Esophagus (tissue), 2 donors: Measurements from ENCODE around the gene DGKB. TPM values are rescaled to one million over a fixed set of nuclear protein-coding genes. Genes with fewer than 3 reads are reported as not detected.

Experiments
- H3K27ac ChIP-seq, 2 donors: one replicate each; pipeline ENCODE4 v1.5.1; 2013; ENCODE audit warnings: low read depth in 2 of 2, mild to moderate bottlenecking in 2 of 2, inconsistent platforms in 1 of 2, low read length in 1 of 2, moderate library complexity in 1 of 2
- H3K27me3 ChIP-seq, 2 donors: one replicate each; pipeline ENCODE4 v1.6.1; 2013; ENCODE audit warnings: low read length in 2 of 2, control low read depth in 1 of 2, mild to moderate bottlenecking in 1 of 2; ENCODE audit not compliant: insufficient read depth in 2 of 2, control insufficient read depth in 1 of 2
- H3K36me3 ChIP-seq, 2 donors: one replicate each; pipeline ENCODE4 v1.6.1; 2013; ENCODE audit warnings: low read length in 1 of 2; ENCODE audit not compliant: control insufficient read depth in 2 of 2, insufficient read depth in 2 of 2
- H3K4me1 ChIP-seq, 2 donors: one replicate each; pipeline ENCODE4 v1.6.1; 2013; ENCODE audit warnings: low read length in 1 of 2; ENCODE audit not compliant: control insufficient read depth in 2 of 2, insufficient read depth in 2 of 2
- H3K4me3 ChIP-seq, 2 donors: one replicate each; pipeline ENCODE4 v1.5.1; 2013; ENCODE audit warnings: low read length in 2 of 2, mild to moderate bottlenecking in 2 of 2, low read depth in 1 of 2, moderate library complexity in 1 of 2
- H3K9me3 ChIP-seq, 2 donors: one replicate each; pipeline ENCODE4 v1.6.1; 2013; ENCODE audit warnings: mild to moderate bottlenecking in 2 of 2, low read depth in 1 of 2, low read length in 1 of 2, moderate library complexity in 1 of 2; ENCODE audit not compliant: control insufficient read depth in 2 of 2, insufficient read depth in 1 of 2
- WGBS, 2 donors: extraction: QIAGEN DNeasy Blood & Tissue Kit; methylation state at CpG; one replicate each; pipeline ENCODE4 v1.1.7; 2013; 5-methylcytosine and 5-hydroxymethylcytosine counted together
- polyA plus RNA-seq, 2 donors: library from polyadenylated mRNA; stranded (reverse); fragments of 200-250 nt; gene quantifications; one replicate each; pipeline ENCODE4 v1.2.3, GENCODE V29; 2013
- donor health status: healthy with polysubstance abuse.
- donor health status: Bipolar disorder and iron deficiency.

The DGKB gene
- polyA plus RNA-seq, 2 donors: 0.09 to 0.20 TPM

GRCh38 chr7:14606101-14606500, 296.4 kb downstream of the DGKB start:
- Histone ChIP-seq H3K9me3 (no peaks in the 10 kb centered on the region), H3K4me3 (no peak overlapping the region)

GRCh38 chr7:14604606-14605005, 297.9 kb downstream of the DGKB start:
- 52 to 54% methylated on average over 2 of the region's 2 CpGs for WGBS, 2 donors
- H3K36me3 ChIP-seq: no peaks in the 10 kb centered on the region

More at GRCh38 chr7:14606101-14606500, 296.4 kb downstream of the DGKB start:
- Histone ChIP-seq H3K4me1 (no peaks in the 10 kb centered on the region), H3K27ac (no peak overlapping the region), H3K27me3 (no peaks in the 10 kb centered on the region), H3K36me3 (no peaks in the 10 kb centered on the region)

GRCh38 chr7:14602851-14603250, 299.7 kb downstream of the DGKB start:
- no peak overlapping the region for H3K4me3 ChIP-seq
- H3K36me3 ChIP-seq: no peaks in the 10 kb centered on the region
- no peaks in the 10 kb centered on the region for H3K9me3 ChIP-seq
- H3K4me1 ChIP-seq: no peaks in the 10 kb centered on the region
- H3K27me3 ChIP-seq: no peaks in the 10 kb centered on the region
- 90% methylated on average over 1 of the region's 1 CpG for WGBS, 2 donors
- H3K27ac ChIP-seq: no peak overlapping the region

More at GRCh38 chr7:14604606-14605005, 297.9 kb downstream of the DGKB start:
- Histone ChIP-seq H3K4me3 (no peak overlapping the region), H3K4me1 (no peaks in the 10 kb centered on the region), H3K9me3 (no peaks in the 10 kb centered on the region), H3K27ac (no peak overlapping the region), H3K27me3 (no peaks in the 10 kb centered on the region)

- 82 to 83% methylated on average over 2 of the region's 2 CpGs for WGBS, 2 donors
- no peaks in the 10 kb centered on the region for H3K36me3 ChIP-seq
- no peaks in the 10 kb centered on the region for H3K4me1 ChIP-seq
- H3K27me3 ChIP-seq: no peaks in the 10 kb centered on the region
- H3K4me3 ChIP-seq: no peak overlapping the region
- no peaks in the 10 kb centered on the region for H3K9me3 ChIP-seq
- no peak overlapping the region for H3K27ac ChIP-seq
Measured at GRCh38 chr7:14600766-14601367, 301.7 kb downstream of the DGKB start.

- 38 to 39% methylated on average over 3 of the region's 3 CpGs for WGBS, 2 donors
- Histone ChIP-seq H3K36me3 (no peaks in the 10 kb centered on the region), H3K9me3 (no peaks in the 10 kb centered on the region), H3K27ac (no peak overlapping the region), H3K4me3 (no peak overlapping the region), H3K4me1 (no peaks in the 10 kb centered on the region), H3K27me3 (no peaks in the 10 kb centered on the region)
Measured at GRCh38 chr7:14598978-14599377, 303.6 kb downstream of the DGKB start.

- H3K9me3 ChIP-seq: no peaks in the 10 kb centered on the region
- H3K27ac ChIP-seq: no peak overlapping the region
- no peaks in the 10 kb centered on the region for H3K27me3 ChIP-seq
- no peaks in the 10 kb centered on the region for H3K4me1 ChIP-seq
- no peaks in the 10 kb centered on the region for H3K36me3 ChIP-seq
- no peak overlapping the region for H3K4me3 ChIP-seq
Measured at GRCh38 chr7:14596421-14596820, 306.1 kb downstream of the DGKB start.

- Histone ChIP-seq H3K27me3 (no peaks in the 10 kb centered on the region), H3K4me3 (no peak overlapping the region), H3K27ac (no peak overlapping the region), H3K9me3 (peaks cover 0 to 2% of the 10 kb centered on the region in 2 donors), H3K36me3 (no peaks in the 10 kb centered on the region), H3K4me1 (no peaks in the 10 kb centered on the region)
- 75 to 86% methylated on average over 3 of the region's 3 CpGs for WGBS, 2 donors
Measured at GRCh38 chr7:14590206-14590605, 312.3 kb downstream of the DGKB start.

- Histone ChIP-seq H3K4me1 (no peaks in the 10 kb centered on the region), H3K27me3 (no peaks in the 10 kb centered on the region), H3K36me3 (no peaks in the 10 kb centered on the region), H3K4me3 (no peak overlapping the region), H3K9me3 (peaks cover 0 to 2% of the 10 kb centered on the region in 2 donors), H3K27ac (no peak overlapping the region)
- 65 to 79% methylated on average over 2 of the region's 2 CpGs for WGBS, 2 donors
Measured at GRCh38 chr7:14585232-14585631, 317.3 kb downstream of the DGKB start.

GRCh38 chr7:14583518-14583917, 319.0 kb downstream of the DGKB start:
- no peaks in the 10 kb centered on the region for H3K27me3 ChIP-seq
- H3K36me3 ChIP-seq: no peaks in the 10 kb centered on the region
- H3K27ac ChIP-seq: no peak overlapping the region

GRCh38 chr7:14582010-14582409, 320.5 kb downstream of the DGKB start:
- Histone ChIP-seq H3K4me1 (no peaks in the 10 kb centered on the region), H3K9me3 (peaks cover 0 to 2% of the 10 kb centered on the region in 2 donors), H3K27me3 (no peaks in the 10 kb centered on the region), H3K27ac (no peak overlapping the region), H3K36me3 (no peaks in the 10 kb centered on the region), H3K4me3 (no peak overlapping the region)
- WGBS, 2 donors: 42 to 53% methylated on average over 4 of the region's 4 CpGs

More at GRCh38 chr7:14583518-14583917, 319.0 kb downstream of the DGKB start:
- H3K4me3 ChIP-seq: no peak overlapping the region
- no peaks in the 10 kb centered on the region for H3K4me1 ChIP-seq
- H3K9me3 ChIP-seq: peaks cover 0 to 2% of the 10 kb centered on the region in 2 donors
